ENCODE data around the gene NR0B2. TPM values are rescaled to one million over a fixed set of nuclear protein-coding genes. Genes with fewer than 3 reads are reported as not detected.

NR0B2 gene
- total and polyA plus RNA-seq, 2 of the 13 experiments (the other 11 are each of a cell fraction or from before 2014, with no cell fraction given), result 72.5 to 133 TPM

- TF ChIP-seq SNAI1 (CRISPR knock-in tag; IDR thresholded peaks at IDR 0.05; ENCODE audit: borderline replicate concordance), result peak; percentile 83
- 0 out of 2 replicates have a peak, but pooled peaks have one; percentile 56 for TF ChIP-seq MEF2D (CRISPR knock-in tag; IDR thresholded peaks at IDR 0.05)
- peak; percentile 69 for TF ChIP-seq ETV5 (CRISPR knock-in tag; IDR thresholded peaks at IDR 0.05; ENCODE audit: borderline replicate concordance)
- peak; percentile 59 for TF ChIP-seq RAD21 (CRISPR knock-in tag; IDR thresholded peaks at IDR 0.05)
- TF ChIP-seq HNF4G (IDR thresholded peaks at IDR 0.05; ENCODE audit: borderline replicate concordance, low read depth, low read length), result no peak
- no peak for TF ChIP-seq HNF4G (CRISPR knock-in tag; IDR thresholded peaks at IDR 0.05; ENCODE audit: borderline replicate concordance, low read depth)
- TF ChIP-seq KDM6A (CRISPR knock-in tag; IDR thresholded peaks at IDR 0.05; ENCODE audit: low read depth), result no peak
- no peak for TF ChIP-seq CTCF (CRISPR knock-in tag; IDR thresholded peaks at IDR 0.05)
- no peak for TF ChIP-seq HOXA7 (CRISPR knock-in tag; IDR thresholded peaks at IDR 0.05)
- TF ChIP-seq ZBTB7B (CRISPR knock-in tag; IDR thresholded peaks at IDR 0.05), result peak; percentile 43; the same call in 1 of the 2 replicates
- TF ChIP-seq TIGD3 (CRISPR knock-in tag; IDR thresholded peaks at IDR 0.05; ENCODE audit: borderline replicate concordance), result no peak
- TF ChIP-seq CENPX (CRISPR knock-in tag; IDR thresholded peaks at IDR 0.05), result no peak
- TF ChIP-seq ZNF124 (CRISPR knock-in tag; IDR thresholded peaks at IDR 0.05), result no peak
- TF ChIP-seq ATF7-NPFF (CRISPR knock-in tag; IDR thresholded peaks at IDR 0.05; ENCODE audit: low read depth), result peak; percentile 89; the same call in 1 of the 2 replicates
- peak; percentile 62; the same call in 1 of the 2 replicates for TF ChIP-seq JUNB (CRISPR knock-in tag; IDR thresholded peaks at IDR 0.05; ENCODE audit: borderline replicate concordance)
- TF ChIP-seq YEATS4 (CRISPR knock-in tag; IDR thresholded peaks at IDR 0.05; ENCODE audit: borderline replicate concordance), result peak; percentile 83
- peak; percentile 59; the same call in 1 of the 2 replicates for TF ChIP-seq FOXK2 (IDR thresholded peaks at IDR 0.05)
- TF ChIP-seq SIX4 (CRISPR knock-in tag; IDR thresholded peaks at IDR 0.05), result no peak
- no peak for TF ChIP-seq NFIB (CRISPR knock-in tag; IDR thresholded peaks at IDR 0.05; ENCODE audit: borderline replicate concordance)
- no peak for TF ChIP-seq ARNTL (CRISPR knock-in tag; IDR thresholded peaks at IDR 0.05)
- no peak; a peak in 1 of 4 replicates for TF ChIP-seq EP300 (IDR thresholded peaks at IDR 0.05; ENCODE audit: low read depth in 2 of 2, low read length in 2 of 2)
- peak; percentile 41; the same call in 1 of the 2 replicates for TF ChIP-seq EP300 (CRISPR knock-in tag; IDR thresholded peaks at IDR 0.05; ENCODE audit: borderline replicate concordance)
- TF ChIP-seq MXI1 (IDR thresholded peaks at IDR 0.05; ENCODE audit: borderline replicate concordance, low read depth, low read length), result peak; percentile 73; the same call in 1 of the 3 replicates
- no peak for TF ChIP-seq DNMT1 (CRISPR knock-in tag; IDR thresholded peaks at IDR 0.05)
- no peak for TF ChIP-seq ZNF512B (CRISPR knock-in tag; IDR thresholded peaks at IDR 0.05; ENCODE audit: borderline replicate concordance)
Observed at GRCh38 chr1:26921540-26922430, 8.0 kb upstream of the NR0B2 start, which contains the start of gene NUDC (continued).

Data from HepG2 (cell line).